HCT116 (cell line): ENCODE measurements around the gene WDR4. TPM values are rescaled to one million over a fixed set of nuclear protein-coding genes. Genes with fewer than 3 reads are reported as not detected.

Experiments
- ATAC-seq: fragments of 200-7000 bp; cut with Tn5 transposase; 2 replicates; pipeline ENCODE4 v1.9.1; 2020; ENCODE audit warnings: mild to moderate bottlenecking, moderate library complexity
- BruUV-seq: library from RNA; stranded (reverse); fragments of 400-500 nt; replicated peaks from 2 replicates; lab custom pipeline; 2021; lab: Mats Ljungman, UMichigan
- CTCF ChIA-PET: fragments of 300-600 bp; sonication (Branson Sonifier 250); formaldehyde crosslinking; loops from one replicate; lab custom pipeline; 2021; ENCODE audit warnings: antibody characterized with exemption; lab: Charles Lee
- POLR2A ChIA-PET: fragments of 300-600, 350-600 bp; sonication (Branson Sonifier 250); formaldehyde crosslinking; loops from one replicate; lab custom pipeline; 2021; ENCODE audit warnings: antibody characterized with exemption; lab: Charles Lee
- RAD21 ChIA-PET, 2 experiments: fragments of 300-600 bp; sonication (Branson Sonifier 250); formaldehyde crosslinking; loops; one replicate each; lab custom pipeline; 2023; ENCODE audit warnings: low total read pairs in 2 of 2; ENCODE audit not compliant: uncharacterized antibody in 2 of 2, unreplicated experiment in 2 of 2, low non-redundant PET in 1 of 2; lab: Charles Lee
- DNase-seq: peaks from one replicate; pipeline ENCODE4 v3.0.0-alpha.2; 2010; ENCODE audit warnings: low read depth, low spot score
- H2AFZ ChIP-seq: fragments of 200-600 bp; shearing (Covaris generic), sonication (generic); 2 replicates; pipeline ENCODE4 v1.6.1; 2017; ENCODE audit warnings: low read depth, mixed run types, mixed read lengths, antibody characterized with exemption, low read length; ENCODE audit not compliant: poor library complexity, severe bottlenecking
- H3K27ac ChIP-seq: 2 replicates; pipeline ENCODE4 v1.5.1; 2012; ENCODE audit warnings: low read depth, low read length
- H3K27me3 ChIP-seq: fragments of 200-600 bp; sonication (generic); 2 replicates; pipeline ENCODE4 v1.6.1; 2016; ENCODE audit warnings: mixed run types, low read length, mixed read lengths; ENCODE audit not compliant: insufficient read depth
- H3K36me3 ChIP-seq, 2 experiments: fragments of 200-500 bp in 1 of 2; fragments of 200-600 bp in 1 of 2; sonication (Bioruptor generic) in 1 of 2; sonication (generic) in 1 of 2; 2 replicates each; pipeline versions ENCODE4 v1.5.1 to v1.6.1; 2014 to 2016; ENCODE audit warnings: low read length in 2 of 2, inconsistent platforms in 1 of 2, mixed read lengths in 1 of 2, mixed run types in 1 of 2; ENCODE audit not compliant: insufficient read depth in 2 of 2, control insufficient read depth in 1 of 2
- H3K4me1 ChIP-seq, 2 experiments: fragments of 200-600 bp in 1 of 2; sonication (generic) in 1 of 2; 2 replicates each; pipeline versions ENCODE4 v1.5.1 to v1.6.1; 2012 to 2017; ENCODE audit warnings: low read length in 2 of 2, inconsistent platforms in 1 of 2, mild to moderate bottlenecking in 1 of 2, mixed read lengths in 1 of 2, mixed run types in 1 of 2, moderate library complexity in 1 of 2; ENCODE audit not compliant: insufficient read depth in 2 of 2, control insufficient read depth in 1 of 2
- H3K4me2 ChIP-seq: fragments of 200-600 bp; sonication (generic); 2 replicates; pipeline ENCODE4 v1.6.1; 2017; ENCODE audit warnings: mixed run types, low read length, mixed read lengths
- H3K4me3 ChIP-seq, 2 experiments: fragments of 200-600 bp in 1 of 2; sonication (generic) in 1 of 2; replicated peaks in 1 of 2; 2 replicates each; pipeline ENCODE4 v1.5.1; 2011 to 2016; ENCODE audit warnings: low read length in 2 of 2, control low read depth in 1 of 2, low read depth in 1 of 2, mild to moderate bottlenecking in 1 of 2, mixed read lengths in 1 of 2, mixed run types in 1 of 2
- H3K79me2 ChIP-seq: fragments of 200-600 bp; sonication (generic); 2 replicates; pipeline ENCODE4 v1.6.1; 2017; ENCODE audit warnings: mild to moderate bottlenecking, mixed run types, low read length, moderate library complexity, mixed read lengths; ENCODE audit not compliant: insufficient read depth
- H3K9ac ChIP-seq: fragments of 200-600 bp; sonication (generic); 2 replicates; pipeline ENCODE4 v1.6.1; 2016; ENCODE audit warnings: low read length, mixed read lengths
- H3K9me2 ChIP-seq: fragments of 200-600 bp; sonication (generic), shearing (Covaris generic); 2 replicates; pipeline ENCODE4 v1.6.1; 2017; ENCODE audit warnings: mixed run types, mild to moderate bottlenecking, moderate library complexity; ENCODE audit not compliant: insufficient read depth
- H3K9me3 ChIP-seq, 2 experiments: fragments of 200-500 bp in 1 of 2; fragments of 200-600 bp in 1 of 2; sonication (Bioruptor generic) in 1 of 2; sonication (generic) in 1 of 2; 2 replicates each; pipeline ENCODE4 v1.6.1; 2014 to 2017; ENCODE audit warnings: low read length in 2 of 2, mixed read lengths in 2 of 2, inconsistent platforms in 1 of 2, low read depth in 1 of 2, mild to moderate bottlenecking in 1 of 2, mixed run types in 1 of 2, moderate library complexity in 1 of 2; ENCODE audit not compliant: control insufficient read depth in 1 of 2, insufficient read depth in 1 of 2
- H4K20me1 ChIP-seq: fragments of 200-600 bp; sonication (generic), shearing (Covaris generic); 2 replicates; pipeline ENCODE4 v1.6.1; 2017; ENCODE audit warnings: mixed run types, mild to moderate bottlenecking, moderate library complexity; ENCODE audit not compliant: insufficient read depth
- CBX3 ChIP-seq: IDR thresholded peaks from 2 replicates; pipeline ENCODE4 v1.6.1; 2012; ENCODE audit warnings: low read depth
- EGR1 ChIP-seq: IDR thresholded peaks from 2 replicates; pipeline ENCODE4 v1.6.1; 2012; ENCODE audit warnings: low read depth
- ELF1 ChIP-seq: IDR thresholded peaks from 2 replicates; pipeline ENCODE4 v1.6.1; 2012; ENCODE audit warnings: low read depth, borderline replicate concordance
- EZH2 ChIP-seq: fragments of 200-600 bp; sonication (generic); IDR thresholded peaks from 2 replicates; pipeline ENCODE4 v1.6.1; 2017; ENCODE audit warnings: antibody characterized with exemption, mixed run types
- FOSL1 ChIP-seq: IDR thresholded peaks from 2 replicates; pipeline ENCODE4 v1.6.1; 2012; ENCODE audit warnings: low read depth
- JUND ChIP-seq: IDR thresholded peaks from 2 replicates; pipeline ENCODE4 v1.6.1; 2012
- MAX ChIP-seq: IDR thresholded peaks from 2 replicates; pipeline ENCODE4 v1.6.1; 2012
- POLR2A ChIP-seq: IDR thresholded peaks from 2 replicates; pipeline ENCODE4 v1.7.0; 2011; ENCODE audit warnings: borderline replicate concordance; ENCODE audit not compliant: insufficient read depth, insufficient read length; ENCODE audit errors: extremely low read depth
- RAD21 ChIP-seq: IDR thresholded peaks from 2 replicates; pipeline ENCODE4 v1.6.1; 2012; ENCODE audit warnings: low read depth, mild to moderate bottlenecking
- SP1 ChIP-seq: IDR thresholded peaks from 2 replicates; pipeline ENCODE4 v1.6.1; 2012; ENCODE audit warnings: low read depth
- TCF7L2 ChIP-seq: IDR thresholded peaks from 2 replicates; pipeline ENCODE4 v1.7.0; 2011; ENCODE audit warnings: borderline replicate concordance, inconsistent platforms; ENCODE audit not compliant: insufficient read depth, insufficient read length; ENCODE audit errors: extremely low read depth
- YY1 ChIP-seq: IDR thresholded peaks from 2 replicates; pipeline ENCODE4 v1.6.1; 2011; ENCODE audit warnings: low read length, low read depth, moderate library complexity, mild to moderate bottlenecking; ENCODE audit not compliant: insufficient replicate concordance; ENCODE audit errors: extremely low read depth
- ZFX ChIP-seq: fragments of 450-650 bp; IDR thresholded peaks from 2 replicates; pipeline ENCODE4 v1.6.1; 2017
- ZNF274 ChIP-seq: fragments of 200-500 bp; sonication (Bioruptor generic); IDR thresholded peaks from 2 replicates; pipeline ENCODE4 v1.6.1; 2014; ENCODE audit warnings: mild to moderate bottlenecking, low read depth, low read length, inconsistent platforms
- intact Hi-C: fragments of 100-400 bp; cut with micrococcal nuclease; formaldehyde crosslinking; loops from 2 replicates; pipeline ENCODE4 v1.10.0; 2022
- total RNA-seq: library from RNA; stranded (reverse); gene quantifications from one replicate; pipeline ENCODE4 v1.2.1, GENCODE V29; 2021; ENCODE audit not compliant: unreplicated experiment
- TF ChIP-seq, protein P1 (sequence below), 3 experiments: fragments of 200-600 bp in 1 of 3; sonication (generic) in 1 of 3; IDR thresholded peaks in 2 of 3; conservative IDR thresholded peaks in 1 of 3; 2 replicates each; pipeline ENCODE4 v1.5.1; 2012 to 2017; ENCODE audit warnings: low read depth in 2 of 3, low read length in 2 of 3, antibody characterized with exemption in 1 of 3, borderline replicate concordance in 1 of 3, control low read depth in 1 of 3, mild to moderate bottlenecking in 1 of 3, mixed read lengths in 1 of 3, mixed run types in 1 of 3, moderate library complexity in 1 of 3; ENCODE audit not compliant: insufficient read depth in 1 of 3
- TF ChIP-seq, protein P2 (sequence below): IDR thresholded peaks from 2 replicates; pipeline ENCODE4 v1.6.1; 2011; ENCODE audit warnings: mild to moderate bottlenecking, low read length, moderate library complexity; ENCODE audit not compliant: insufficient replicate concordance; ENCODE audit errors: extremely low read depth
- TF ChIP-seq, protein P3 (sequence below): IDR thresholded peaks from 2 replicates; pipeline ENCODE4 v1.6.1; 2012
- TF ChIP-seq, protein P4 (sequence below): IDR thresholded peaks from 2 replicates; pipeline ENCODE4 v1.6.1; 2012; ENCODE audit warnings: low read depth

The WDR4 gene
- total RNA-seq, 1 experiment from 2014 or later: 34.8 TPM

DNA sequence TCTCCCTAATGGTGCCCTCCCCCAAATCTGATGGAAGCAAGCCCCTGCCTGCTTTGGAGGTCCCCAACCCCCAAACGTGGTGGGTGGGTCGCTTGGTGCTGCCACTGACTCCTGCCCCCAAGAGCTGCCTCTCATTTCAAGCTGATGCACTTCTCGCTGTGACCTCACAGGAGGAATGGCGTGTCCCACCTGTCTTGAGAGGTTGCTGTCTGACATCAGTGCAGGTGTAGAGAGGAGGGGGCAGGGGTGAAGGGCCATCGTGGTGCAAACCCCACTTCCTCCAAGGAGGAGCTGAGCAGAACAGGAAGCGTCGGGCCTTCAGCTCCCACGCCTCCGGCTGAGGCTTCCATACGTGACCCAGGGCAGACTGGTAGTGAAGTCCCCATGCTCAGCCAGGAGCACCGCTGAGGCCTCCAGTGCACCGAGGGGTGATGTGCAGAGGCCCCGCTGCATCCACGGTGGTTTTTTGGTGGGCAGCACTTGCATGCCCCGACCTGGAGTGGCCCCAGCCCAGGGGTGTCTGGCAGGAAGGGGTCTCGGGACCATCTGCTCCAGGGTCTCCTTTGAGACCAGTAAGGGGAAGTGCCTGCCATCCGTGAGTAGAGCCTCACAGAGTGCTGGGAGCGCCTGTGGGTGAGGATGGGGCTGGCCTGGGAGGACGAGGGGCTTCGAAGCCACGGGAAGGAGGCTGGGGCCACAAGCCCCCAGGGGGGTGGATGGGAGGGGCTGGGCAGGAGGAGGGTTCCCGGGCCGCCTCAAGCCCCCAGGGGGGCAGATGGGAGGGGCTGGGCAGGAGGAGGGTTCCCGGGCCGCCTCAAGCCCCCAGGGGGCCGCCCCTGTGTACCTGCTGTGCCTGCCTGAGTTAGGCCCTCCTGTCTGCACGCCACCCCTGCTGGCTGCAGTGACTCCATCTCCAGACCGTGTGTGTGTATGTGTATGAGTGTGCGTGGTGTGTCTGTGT lies 39.8 kb downstream of the WDR4 start:
- RAD21 ChIA-PET: no interaction called here
- Histone ChIP-seq H3K4me3 (no peak overlapping the region), H3K9me2 (no peaks in the 10 kb centered on the region), H3K27ac (no peak overlapping the region), H3K27me3 (no peaks in the 10 kb centered on the region), H3K4me2 (no peak overlapping the region), H4K20me1 (peaks cover 7% of the 10 kb centered on the region; the same call in 1 of the 2 replicates), H3K9ac (no peak overlapping the region), H2AFZ (no peak overlapping the region), H3K79me2 (peaks cover 21% of the 10 kb centered on the region), H3K9me3 (no peaks in the 10 kb centered on the region), H3K36me3 (peaks cover 25 to 47% of the 10 kb centered on the region in 2 experiments), H3K4me1 (no peaks in the 10 kb centered on the region)
- TF ChIP-seq, protein P1, sequence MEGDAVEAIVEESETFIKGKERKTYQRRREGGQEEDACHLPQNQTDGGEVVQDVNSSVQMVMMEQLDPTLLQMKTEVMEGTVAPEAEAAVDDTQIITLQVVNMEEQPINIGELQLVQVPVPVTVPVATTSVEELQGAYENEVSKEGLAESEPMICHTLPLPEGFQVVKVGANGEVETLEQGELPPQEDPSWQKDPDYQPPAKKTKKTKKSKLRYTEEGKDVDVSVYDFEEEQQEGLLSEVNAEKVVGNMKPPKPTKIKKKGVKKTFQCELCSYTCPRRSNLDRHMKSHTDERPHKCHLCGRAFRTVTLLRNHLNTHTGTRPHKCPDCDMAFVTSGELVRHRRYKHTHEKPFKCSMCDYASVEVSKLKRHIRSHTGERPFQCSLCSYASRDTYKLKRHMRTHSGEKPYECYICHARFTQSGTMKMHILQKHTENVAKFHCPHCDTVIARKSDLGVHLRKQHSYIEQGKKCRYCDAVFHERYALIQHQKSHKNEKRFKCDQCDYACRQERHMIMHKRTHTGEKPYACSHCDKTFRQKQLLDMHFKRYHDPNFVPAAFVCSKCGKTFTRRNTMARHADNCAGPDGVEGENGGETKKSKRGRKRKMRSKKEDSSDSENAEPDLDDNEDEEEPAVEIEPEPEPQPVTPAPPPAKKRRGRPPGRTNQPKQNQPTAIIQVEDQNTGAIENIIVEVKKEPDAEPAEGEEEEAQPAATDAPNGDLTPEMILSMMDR (IDR thresholded peaks at IDR 0.05 in 2 of 3, conservative IDR thresholded peaks at IDR 0.05 in 1 of 3; ENCODE audit: borderline replicate concordance in 1 of 3, insufficient read depth in 1 of 3, low read depth in 2 of 3, low read length in 2 of 3): no peak
- TF ChIP-seq MAX (no peak), SP1 (no peak), ELF1 (no peak), YY1 (no peak), RAD21 (no peak), EZH2 (no peak), CBX3 (no peak), POLR2A (no peak), ZFX (no peak), EGR1 (no peak), TCF7L2 (no peak), JUND (no peak), FOSL1 (no peak), ZNF274 (no peak)
- TF ChIP-seq, protein P2, sequence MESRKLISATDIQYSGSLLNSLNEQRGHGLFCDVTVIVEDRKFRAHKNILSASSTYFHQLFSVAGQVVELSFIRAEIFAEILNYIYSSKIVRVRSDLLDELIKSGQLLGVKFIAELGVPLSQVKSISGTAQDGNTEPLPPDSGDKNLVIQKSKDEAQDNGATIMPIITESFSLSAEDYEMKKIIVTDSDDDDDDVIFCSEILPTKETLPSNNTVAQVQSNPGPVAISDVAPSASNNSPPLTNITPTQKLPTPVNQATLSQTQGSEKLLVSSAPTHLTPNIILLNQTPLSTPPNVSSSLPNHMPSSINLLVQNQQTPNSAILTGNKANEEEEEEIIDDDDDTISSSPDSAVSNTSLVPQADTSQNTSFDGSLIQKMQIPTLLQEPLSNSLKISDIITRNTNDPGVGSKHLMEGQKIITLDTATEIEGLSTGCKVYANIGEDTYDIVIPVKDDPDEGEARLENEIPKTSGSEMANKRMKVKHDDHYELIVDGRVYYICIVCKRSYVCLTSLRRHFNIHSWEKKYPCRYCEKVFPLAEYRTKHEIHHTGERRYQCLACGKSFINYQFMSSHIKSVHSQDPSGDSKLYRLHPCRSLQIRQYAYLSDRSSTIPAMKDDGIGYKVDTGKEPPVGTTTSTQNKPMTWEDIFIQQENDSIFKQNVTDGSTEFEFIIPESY: no peak
- TF ChIP-seq, protein P3, sequence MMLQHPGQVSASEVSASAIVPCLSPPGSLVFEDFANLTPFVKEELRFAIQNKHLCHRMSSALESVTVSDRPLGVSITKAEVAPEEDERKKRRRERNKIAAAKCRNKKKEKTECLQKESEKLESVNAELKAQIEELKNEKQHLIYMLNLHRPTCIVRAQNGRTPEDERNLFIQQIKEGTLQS: no peak
- TF ChIP-seq, protein P4, sequence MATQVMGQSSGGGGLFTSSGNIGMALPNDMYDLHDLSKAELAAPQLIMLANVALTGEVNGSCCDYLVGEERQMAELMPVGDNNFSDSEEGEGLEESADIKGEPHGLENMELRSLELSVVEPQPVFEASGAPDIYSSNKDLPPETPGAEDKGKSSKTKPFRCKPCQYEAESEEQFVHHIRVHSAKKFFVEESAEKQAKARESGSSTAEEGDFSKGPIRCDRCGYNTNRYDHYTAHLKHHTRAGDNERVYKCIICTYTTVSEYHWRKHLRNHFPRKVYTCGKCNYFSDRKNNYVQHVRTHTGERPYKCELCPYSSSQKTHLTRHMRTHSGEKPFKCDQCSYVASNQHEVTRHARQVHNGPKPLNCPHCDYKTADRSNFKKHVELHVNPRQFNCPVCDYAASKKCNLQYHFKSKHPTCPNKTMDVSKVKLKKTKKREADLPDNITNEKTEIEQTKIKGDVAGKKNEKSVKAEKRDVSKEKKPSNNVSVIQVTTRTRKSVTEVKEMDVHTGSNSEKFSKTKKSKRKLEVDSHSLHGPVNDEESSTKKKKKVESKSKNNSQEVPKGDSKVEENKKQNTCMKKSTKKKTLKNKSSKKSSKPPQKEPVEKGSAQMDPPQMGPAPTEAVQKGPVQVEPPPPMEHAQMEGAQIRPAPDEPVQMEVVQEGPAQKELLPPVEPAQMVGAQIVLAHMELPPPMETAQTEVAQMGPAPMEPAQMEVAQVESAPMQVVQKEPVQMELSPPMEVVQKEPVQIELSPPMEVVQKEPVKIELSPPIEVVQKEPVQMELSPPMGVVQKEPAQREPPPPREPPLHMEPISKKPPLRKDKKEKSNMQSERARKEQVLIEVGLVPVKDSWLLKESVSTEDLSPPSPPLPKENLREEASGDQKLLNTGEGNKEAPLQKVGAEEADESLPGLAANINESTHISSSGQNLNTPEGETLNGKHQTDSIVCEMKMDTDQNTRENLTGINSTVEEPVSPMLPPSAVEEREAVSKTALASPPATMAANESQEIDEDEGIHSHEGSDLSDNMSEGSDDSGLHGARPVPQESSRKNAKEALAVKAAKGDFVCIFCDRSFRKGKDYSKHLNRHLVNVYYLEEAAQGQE: no peak
- POLR2A ChIA-PET: no interaction called here
- CTCF ChIA-PET: no interaction called here
- no TSS peak for BruUV-seq
- DNase-seq (no peak), ATAC-seq (no peak)
- intact Hi-C loops: no loop called here
